Measurements from ENCODE around the gene TRIP10. TPM values are rescaled to one million over a fixed set of nuclear protein-coding genes. Genes with fewer than 3 reads are reported as not detected.

Gene TRIP10
- total and polyA plus RNA-seq, 2 of the 13 experiments (the other 11 are each of a cell fraction or from before 2014, with no cell fraction given): 32.5 to 33.2 TPM

DNA sequence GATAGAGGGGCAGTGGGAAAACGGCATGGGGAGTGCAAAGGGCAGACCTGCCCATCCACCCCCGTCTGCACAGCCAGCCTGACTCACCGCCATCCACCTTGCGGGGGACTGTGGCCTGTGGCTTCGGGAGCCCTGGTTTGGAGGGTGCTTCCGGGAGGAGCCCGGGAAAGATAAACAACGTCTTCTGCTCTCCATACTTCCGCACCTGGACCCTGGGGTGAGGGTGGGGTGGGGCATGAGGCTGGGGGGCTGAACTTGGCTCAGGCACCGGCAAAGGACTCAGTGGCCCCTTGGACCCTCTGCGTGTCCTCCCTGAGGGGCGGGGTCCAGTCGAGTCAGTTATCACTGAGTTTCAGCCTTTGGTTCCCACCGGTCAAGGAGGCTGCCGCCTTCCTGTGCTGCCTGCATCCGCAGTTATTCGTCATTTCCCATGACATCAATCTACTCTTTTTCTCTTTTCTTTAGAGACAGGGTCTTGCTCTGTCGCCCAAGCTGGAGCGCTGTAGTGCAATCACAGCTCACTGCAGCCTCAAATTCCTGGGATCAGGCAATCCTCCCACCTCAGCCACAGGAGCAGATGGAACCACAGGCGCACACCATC is 5.3 kb upstream of the TRIP10 start (continued):
- peak; percentile 84; the same call in 1 of the 2 replicates for TF ChIP-seq ZNF710 (CRISPR knock-in tag; IDR thresholded peaks at IDR 0.05; ENCODE audit: borderline replicate concordance)
- no peak for TF ChIP-seq ZNF264 (CRISPR knock-in tag; IDR thresholded peaks at IDR 0.05)

DNA sequence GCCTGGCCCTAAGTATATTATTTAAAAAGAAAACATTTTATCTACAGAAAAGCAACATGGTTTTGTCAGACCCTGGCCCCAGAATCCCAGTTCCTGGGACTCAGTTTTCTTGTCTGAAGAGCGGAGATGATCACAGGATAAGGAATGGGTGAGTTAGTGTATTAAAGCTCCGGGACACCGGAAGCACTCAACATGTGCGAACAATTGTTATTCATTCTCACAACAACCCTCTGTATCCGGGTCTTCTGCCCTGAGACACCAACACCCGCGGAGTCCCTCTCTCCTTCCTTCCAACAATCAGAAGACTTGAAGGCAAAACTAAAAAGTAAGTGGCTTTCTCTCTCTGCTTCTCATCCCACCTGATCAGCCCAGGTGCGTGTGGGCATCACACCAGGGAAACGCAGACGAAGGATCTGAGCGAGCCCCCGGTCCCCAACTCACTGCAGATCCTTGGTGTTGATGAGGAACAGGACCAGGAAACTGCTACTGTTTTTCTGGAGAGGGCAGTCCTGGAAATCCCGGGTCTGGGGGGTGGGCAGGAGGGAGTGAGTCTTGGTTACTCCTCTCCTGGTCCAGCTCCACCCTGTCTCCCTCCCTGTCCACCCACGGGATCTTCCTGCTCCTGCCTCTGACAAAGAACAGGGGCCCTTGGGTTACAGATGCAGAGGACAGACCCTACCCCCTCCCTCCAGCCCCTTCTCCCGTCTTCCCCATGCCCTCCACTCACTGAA is 4.1 kb upstream of the TRIP10 start:
- POLR2A ChIA-PET: interaction anchor here (1.3 to 5.4 kb wide), 3 partner anchors 12 to 40 kb away, joined by 4 to 278 read pairs (median 17); partner anchors contain the start of gene C3
- in situ Hi-C loops (cut with HindIII; ENCODE audit: extremely low pct_ligation_motif_present, low pct_unique_long_range_greater_than_20kb) (loop anchor here (5.0 kb wide), 1 partner anchor 127 kb away; no protein-coding TSS in a partner anchor), intact Hi-C loops (cut with micrococcal nuclease; ENCODE audit: unreplicated experiment) (loop anchor here (10.0 kb wide), 1 partner anchor 1139 kb away; the partner anchor contains the start of gene PRR36)
- ATAC-seq: no peak
- no peaks in the 10 kb centered on the region for H4K20me1 ChIP-seq (ENCODE audit: insufficient read depth, low read length)
- H3K27me3 ChIP-seq (ENCODE audit: control insufficient read depth in 1 of 2, insufficient read depth in 2 of 2, low read length in 2 of 2): no peaks in the 10 kb centered on the region; a peak in 1 of 5 replicates
- H3K36me3 ChIP-seq (replicated peaks in 1 of 2; ENCODE audit: control insufficient read depth in 1 of 2, insufficient read depth in 2 of 2, low read length in 2 of 2): peaks cover 0 to 2% of the 10 kb centered on the region in 2 experiments; a peak in 2 of 5 replicates
- 88% methylated on average over 14 of the region's 15 CpGs for WGBS (ENCODE audit: low lambda C conversion rate)
- H3K27ac ChIP-seq (ENCODE audit: extremely low read length, insufficient read depth, low read length): peak overlapping the region; percentile 89
- no TSS peak for BruUV-seq (replicated peaks)
- peak overlapping the region in 2 of 3 experiments; percentile 81 to 90; a peak in 2 of 6 replicates for H3K4me3 ChIP-seq (replicated peaks in 1 of 3; ENCODE audit: insufficient read depth in 1 of 3, low read depth in 2 of 3, low read length in 3 of 3)
- no peak for FAIRE-seq
- TF ChIP-seq ZFP36L1 (CRISPR knock-in tag; IDR thresholded peaks at IDR 0.05): no peak
- TF ChIP-seq ZNF549 (CRISPR knock-in tag; IDR thresholded peaks at IDR 0.05): no peak
- no peak for TF ChIP-seq RFXAP (CRISPR knock-in tag; IDR thresholded peaks at IDR 0.05; ENCODE audit: borderline replicate concordance)
- TF ChIP-seq HNRNPLL (IDR thresholded peaks at IDR 0.05; ENCODE audit: low read depth, low read length, poor library complexity, severe bottlenecking): no peak
- no peak for TF ChIP-seq GZF1 (CRISPR knock-in tag; IDR thresholded peaks at IDR 0.05)
- no peak for TF ChIP-seq ZNF383 (CRISPR knock-in tag; IDR thresholded peaks at IDR 0.05; ENCODE audit: borderline replicate concordance)
- no peak for TF ChIP-seq NCOA1 (CRISPR knock-in tag; IDR thresholded peaks at IDR 0.05)
- no peak for TF ChIP-seq AKNA (CRISPR knock-in tag; IDR thresholded peaks at IDR 0.05; ENCODE audit: borderline replicate concordance)
- no peak for TF ChIP-seq MAX (IDR thresholded peaks at IDR 0.05)
- TF ChIP-seq, protein P1, sequence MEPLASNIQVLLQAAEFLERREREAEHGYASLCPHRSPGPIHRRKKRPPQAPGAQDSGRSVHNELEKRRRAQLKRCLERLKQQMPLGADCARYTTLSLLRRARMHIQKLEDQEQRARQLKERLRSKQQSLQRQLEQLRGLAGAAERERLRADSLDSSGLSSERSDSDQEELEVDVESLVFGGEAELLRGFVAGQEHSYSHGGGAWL (CRISPR knock-in tag; IDR thresholded peaks at IDR 0.05): no peak
- TF ChIP-seq MTA3 (CRISPR knock-in tag; IDR thresholded peaks at IDR 0.05): no peak
- DNase-seq (ENCODE audit: low spot score): no peak
- CTCF ChIA-PET (ENCODE audit: low intra/inter-chr PET ratio, low total read pairs): no interaction called here
- H3K79me2 ChIP-seq (ENCODE audit: insufficient read depth, low read length): peaks cover 21% of the 10 kb centered on the region
- no peaks in the 10 kb centered on the region for H3K9me3 ChIP-seq (ENCODE audit: low read length)
- H3K4me2 ChIP-seq (ENCODE audit: low read depth, low read length): peak overlapping the region; percentile 87
- peak overlapping the region; percentile 90 for H3K9ac ChIP-seq (ENCODE audit: insufficient read depth, low read depth, low read length)
- peaks cover 42% of the 10 kb centered on the region for H3K4me1 ChIP-seq (ENCODE audit: insufficient read depth, low read length)
- no peak overlapping the region for H2AFZ ChIP-seq (ENCODE audit: low read length)

All from HepG2 (cell line).